HG02571 (cell line): Measurements from ENCODE around the gene CASP4.

Source experiments
- ATAC-seq: cut with Tn5 transposase; IDR thresholded peaks from one replicate; pipeline ENCODE4 v1.9.1; 2021; ENCODE audit warnings: mild to moderate bottlenecking, moderate library complexity; ENCODE audit not compliant: unreplicated experiment

Gene CASP4

GRCh38 chr11:104895634-104896033, 72.7 kb downstream of the CASP4 start:
- ATAC-seq: no peak

GRCh38 chr11:104893876-104894275, 74.5 kb downstream of the CASP4 start:
- no peak for ATAC-seq
